WTC11 (cell line): ENCODE results near the gene FLT1. TPM values are rescaled to one million over a fixed set of nuclear protein-coding genes. Genes with fewer than 3 reads are reported as not detected.

Experiments
- ATAC-seq: fragments of 200-7000 bp; cut with Tn5 transposase; 2 replicates; pipeline ENCODE4 v1.10.0; 2021; ENCODE audit warnings: mild to moderate bottlenecking, moderate library complexity
- CTCF ChIA-PET: fragments of 300-600 bp; sonication (Branson Sonifier 250); formaldehyde crosslinking; loops from one replicate; lab custom pipeline; 2021; ENCODE audit warnings: antibody characterized with exemption; lab: Charles Lee
- POLR2A ChIA-PET: fragments of 350-600 bp; sonication (Branson Sonifier 250); formaldehyde crosslinking; loops from one replicate; lab custom pipeline; 2021; ENCODE audit warnings: antibody characterized with exemption; lab: Charles Lee
- DNase-seq: peaks from one replicate; pipeline ENCODE4 v3.0.0; 2021; ENCODE audit warnings: low spot score
- H3K27ac Mint-ChIP-seq: 2 replicates; pipeline ENCODE4 v1.8.0; 2021; ENCODE audit warnings: mixed read lengths
- H3K27me3 Mint-ChIP-seq: 2 replicates; pipeline ENCODE4 v1.8.0; 2021; ENCODE audit warnings: low read depth, mild to moderate bottlenecking, moderate library complexity, mixed read lengths
- H3K36me3 Mint-ChIP-seq: 2 replicates; pipeline ENCODE4 v1.8.0; 2021; ENCODE audit warnings: mixed read lengths
- H3K4me1 Mint-ChIP-seq: 2 replicates; pipeline ENCODE4 v1.8.0; 2022; ENCODE audit warnings: mixed read lengths
- H3K4me3 Mint-ChIP-seq: 2 replicates; pipeline ENCODE4 v1.8.0; 2021; ENCODE audit warnings: mild to moderate bottlenecking, moderate library complexity, mixed read lengths
- H3K9me3 Mint-ChIP-seq: 2 replicates; pipeline ENCODE4 v1.8.0; 2021; ENCODE audit warnings: mixed read lengths
- ARID4B ChIP-seq: sonication (generic); formaldehyde crosslinking; IDR thresholded peaks from 2 replicates; pipeline ENCODE4 v1.8.0; 2023; ENCODE audit warnings: missing genetic modification reagents, mild to moderate bottlenecking, borderline replicate concordance
- ATF1 ChIP-seq: sonication (generic); formaldehyde crosslinking; IDR thresholded peaks from 2 replicates; pipeline ENCODE4 v1.8.1; 2023; ENCODE audit warnings: mild to moderate bottlenecking, moderate library complexity, missing genetic modification reagents
- ATF6 ChIP-seq: sonication (generic); formaldehyde crosslinking; IDR thresholded peaks from 2 replicates; pipeline ENCODE4 v1.8.1; 2023; ENCODE audit warnings: mild to moderate bottlenecking, missing genetic modification reagents
- E2F5 ChIP-seq: sonication (generic); formaldehyde crosslinking; IDR thresholded peaks from 2 replicates; pipeline ENCODE4 v1.8.1; 2022; ENCODE audit warnings: mild to moderate bottlenecking, moderate library complexity, missing genetic modification reagents
- FOXK1 ChIP-seq: sonication (generic); formaldehyde crosslinking; IDR thresholded peaks from 2 replicates; pipeline ENCODE4 v1.8.0; 2022; ENCODE audit warnings: mild to moderate bottlenecking, moderate library complexity, missing genetic modification reagents
- GRHL2 ChIP-seq: fragments of 250-450 bp; sonication (Bioruptor Pico); IDR thresholded peaks from 2 replicates; pipeline ENCODE4 v1.8.0; 2022; ENCODE audit warnings: mild to moderate bottlenecking, moderate library complexity; ENCODE audit not compliant: insufficient replicate concordance, severe bottlenecking
- NFATC4 ChIP-seq: fragments of 250-450 bp; sonication (Bioruptor Pico); IDR thresholded peaks from 2 replicates; pipeline ENCODE4 v1.9.0; 2021; ENCODE audit warnings: mild to moderate bottlenecking
- NFE2L1 ChIP-seq: sonication (generic); formaldehyde crosslinking; IDR thresholded peaks from 2 replicates; pipeline ENCODE4 v1.8.1; 2023; ENCODE audit warnings: missing genetic modification reagents
- PRRX2 ChIP-seq: fragments of 250-450 bp; sonication (Bioruptor Pico); IDR thresholded peaks from 2 replicates; pipeline ENCODE4 v1.8.0; 2021; ENCODE audit warnings: mild to moderate bottlenecking
- SMAD4 ChIP-seq: sonication (generic); formaldehyde crosslinking; IDR thresholded peaks from 2 replicates; pipeline ENCODE4 v1.8.0; 2022; ENCODE audit warnings: mild to moderate bottlenecking, missing genetic modification reagents
- SP1 ChIP-seq: sonication (generic); formaldehyde crosslinking; conservative IDR thresholded peaks from 2 replicates; pipeline ENCODE4 v1.8.1; 2022; ENCODE audit warnings: missing genetic modification reagents
- TP53 ChIP-seq: sonication (generic); formaldehyde crosslinking; IDR thresholded peaks from 2 replicates; pipeline ENCODE4 v1.8.1; 2023; ENCODE audit warnings: mild to moderate bottlenecking, missing genetic modification reagents
- ZMAT4 ChIP-seq: fragments of 250-450 bp; sonication (Bioruptor Pico); IDR thresholded peaks from 2 replicates; pipeline ENCODE4 v1.9.0; 2021; ENCODE audit warnings: mild to moderate bottlenecking
- ZNF138 ChIP-seq: sonication (generic); formaldehyde crosslinking; conservative IDR thresholded peaks from 2 replicates; pipeline ENCODE4 v1.8.1; 2022; ENCODE audit warnings: mild to moderate bottlenecking, moderate library complexity, missing genetic modification reagents
- ZNF396 ChIP-seq: fragments of 250-450 bp; sonication (Bioruptor Pico); IDR thresholded peaks from 2 replicates; pipeline ENCODE4 v1.8.0; 2021; ENCODE audit warnings: mild to moderate bottlenecking, moderate library complexity, borderline replicate concordance
- ZNF423 ChIP-seq: fragments of 250-450 bp; sonication (Bioruptor Pico); IDR thresholded peaks from 2 replicates; pipeline ENCODE4 v2.1.2; 2022; ENCODE audit warnings: mild to moderate bottlenecking, moderate library complexity
- total RNA-seq: library from RNA; stranded (reverse); gene quantifications from 3 replicates; pipeline ENCODE4 v1.2.3, GENCODE V29; 2021
- TF ChIP-seq, protein P1 (sequence below): sonication (generic); formaldehyde crosslinking; IDR thresholded peaks from 2 replicates; pipeline ENCODE4 v1.8.0; 2022; ENCODE audit warnings: mild to moderate bottlenecking, missing genetic modification reagents
- TF ChIP-seq, protein P2 (sequence below): sonication (generic); formaldehyde crosslinking; IDR thresholded peaks from 2 replicates; pipeline ENCODE4 v1.8.1; 2022; ENCODE audit warnings: low read depth, mild to moderate bottlenecking, moderate library complexity, missing genetic modification reagents, borderline replicate concordance

FLT1 gene
- total RNA-seq, 1 experiment from 2014 or later: 66.3 TPM

GRCh38 chr13:28408863-28409262, 86.1 kb downstream of the FLT1 start:
- peak overlapping the region; percentile 42 for H3K27ac Mint-ChIP-seq
- CTCF ChIA-PET: interaction anchor here (0.6 to 0.7 kb wide), 2 partner anchors 9 to 170 kb away, joined by 3 read pairs; no protein-coding TSS in a partner anchor
- ATAC-seq: no peak
- peaks cover 49% of the 10 kb centered on the region for H3K4me1 Mint-ChIP-seq
- H3K27me3 Mint-ChIP-seq: no peaks in the 10 kb centered on the region
- H3K36me3 Mint-ChIP-seq: peaks cover 32% of the 10 kb centered on the region
- no peak for TF ChIP-seq SP1 (CRISPR knock-in tag)
- TF ChIP-seq ATF1 (CRISPR knock-in tag): no peak
- TF ChIP-seq GRHL2 (CRISPR knock-in tag): no peak
- no peak for TF ChIP-seq FOXK1 (CRISPR knock-in tag)
- TF ChIP-seq E2F5 (CRISPR knock-in tag): no peak
- TF ChIP-seq, protein P1, sequence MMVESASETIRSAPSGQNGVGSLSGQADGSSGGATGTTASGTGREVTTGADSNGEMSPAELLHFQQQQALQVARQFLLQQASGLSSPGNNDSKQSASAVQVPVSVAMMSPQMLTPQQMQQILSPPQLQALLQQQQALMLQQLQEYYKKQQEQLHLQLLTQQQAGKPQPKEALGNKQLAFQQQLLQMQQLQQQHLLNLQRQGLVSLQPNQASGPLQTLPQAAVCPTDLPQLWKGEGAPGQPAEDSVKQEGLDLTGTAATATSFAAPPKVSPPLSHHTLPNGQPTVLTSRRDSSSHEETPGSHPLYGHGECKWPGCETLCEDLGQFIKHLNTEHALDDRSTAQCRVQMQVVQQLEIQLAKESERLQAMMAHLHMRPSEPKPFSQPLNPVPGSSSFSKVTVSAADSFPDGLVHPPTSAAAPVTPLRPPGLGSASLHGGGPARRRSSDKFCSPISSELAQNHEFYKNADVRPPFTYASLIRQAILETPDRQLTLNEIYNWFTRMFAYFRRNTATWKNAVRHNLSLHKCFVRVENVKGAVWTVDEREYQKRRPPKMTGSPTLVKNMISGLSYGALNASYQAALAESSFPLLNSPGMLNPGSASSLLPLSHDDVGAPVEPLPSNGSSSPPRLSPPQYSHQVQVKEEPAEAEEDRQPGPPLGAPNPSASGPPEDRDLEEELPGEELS (CRISPR knock-in tag): no peak
- no peak for TF ChIP-seq ZNF138
- TF ChIP-seq TP53 (CRISPR knock-in tag): no peak
- no peak for TF ChIP-seq PRRX2 (CRISPR knock-in tag)
- no peak for TF ChIP-seq SMAD4 (CRISPR knock-in tag)
- no peak for TF ChIP-seq ZNF423 (CRISPR knock-in tag)
- H3K9me3 Mint-ChIP-seq: no peaks in the 10 kb centered on the region
- no peak for DNase-seq
- POLR2A ChIA-PET: no interaction called here
- H3K4me3 Mint-ChIP-seq: no peak overlapping the region

GRCh38 chr13:28408235-28408848, 86.6 kb downstream of the FLT1 start:
- Mint-ChIP-seq H3K4me3 (no peak overlapping the region), H3K36me3 (peaks cover 37% of the 10 kb centered on the region), H3K9me3 (no peaks in the 10 kb centered on the region), H3K4me1 (peaks cover 49% of the 10 kb centered on the region), H3K27me3 (no peaks in the 10 kb centered on the region), H3K27ac (peak overlapping the region; percentile 73; the same call in 1 of the 2 replicates)
- no peak for TF ChIP-seq ARID4B (CRISPR knock-in tag)
- TF ChIP-seq ZNF396 (CRISPR knock-in tag): no peak
- TF ChIP-seq, protein P2, sequence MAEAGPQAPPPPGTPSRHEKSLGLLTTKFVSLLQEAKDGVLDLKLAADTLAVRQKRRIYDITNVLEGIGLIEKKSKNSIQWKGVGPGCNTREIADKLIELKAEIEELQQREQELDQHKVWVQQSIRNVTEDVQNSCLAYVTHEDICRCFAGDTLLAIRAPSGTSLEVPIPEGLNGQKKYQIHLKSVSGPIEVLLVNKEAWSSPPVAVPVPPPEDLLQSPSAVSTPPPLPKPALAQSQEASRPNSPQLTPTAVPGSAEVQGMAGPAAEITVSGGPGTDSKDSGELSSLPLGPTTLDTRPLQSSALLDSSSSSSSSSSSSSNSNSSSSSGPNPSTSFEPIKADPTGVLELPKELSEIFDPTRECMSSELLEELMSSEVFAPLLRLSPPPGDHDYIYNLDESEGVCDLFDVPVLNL (CRISPR knock-in tag): no peak
- TF ChIP-seq ZNF138: no peak
- no peak for TF ChIP-seq ZMAT4 (CRISPR knock-in tag)
- TF ChIP-seq NFATC4 (CRISPR knock-in tag): no peak
- TF ChIP-seq SP1 (CRISPR knock-in tag): no peak
- TF ChIP-seq ATF6: no peak
- TF ChIP-seq ATF1 (CRISPR knock-in tag): no peak
- no peak for TF ChIP-seq NFE2L1 (CRISPR knock-in tag)
- CTCF ChIA-PET: interaction anchor here (0.6 to 0.7 kb wide), 2 partner anchors 10 to 171 kb away, joined by 3 read pairs; no protein-coding TSS in a partner anchor
- ATAC-seq (peak; percentile 34), DNase-seq (no peak)
- POLR2A ChIA-PET: no interaction called here
